NCI-H774 (cell line): ENCODE measurements around the gene COL24A1.
"Not testable (repeated sequence)": the region's sequence is repeated elsewhere in the genome, so short reads cannot be mapped to it uniquely, and the experiment has no call there.

Source experiments
- DNase-seq: peaks from one replicate; lab custom pipeline; 2025; lab: John Stamatoyannopoulos, UW

COL24A1 gene

GRCh38 chr1:85889870-85890269, 266.7 kb downstream of the COL24A1 start:
- DNase-seq = no peak

GRCh38 chr1:85888921-85889320, 267.7 kb downstream of the COL24A1 start:
- no peak for DNase-seq

GRCh38 chr1:85884372-85885035, 272.1 kb downstream of the COL24A1 start:
- no peak for DNase-seq

GRCh38 chr1:85867189-85867588, 289.4 kb downstream of the COL24A1 start:
- DNase-seq = no peak

- DNase-seq = no peak
These were observed 291.4 kb downstream of the COL24A1 start for GRCh38 chr1:85865213-85865612.

- DNase-seq = no peak
These were observed 291.8 kb downstream of the COL24A1 start for GRCh38 chr1:85864727-85865126.

- DNase-seq = not testable (repeated sequence)
These were observed 292.9 kb downstream of the COL24A1 start for GRCh38 chr1:85863639-85864038.

- no peak for DNase-seq
These were observed 294.1 kb downstream of the COL24A1 start for GRCh38 chr1:85862456-85862855.

GRCh38 chr1:85857991-85858390, 298.6 kb downstream of the COL24A1 start:
- DNase-seq = no peak

GRCh38 chr1:85850238-85850637, 306.3 kb downstream of the COL24A1 start:
- no peak for DNase-seq

GRCh38 chr1:85849660-85850059, 306.9 kb downstream of the COL24A1 start:
- DNase-seq = no peak

GRCh38 chr1:85847356-85847755, 309.2 kb downstream of the COL24A1 start:
- DNase-seq = no peak

GRCh38 chr1:85846706-85847105, 309.9 kb downstream of the COL24A1 start:
- DNase-seq = no peak

GRCh38 chr1:85839459-85839858, 317.1 kb downstream of the COL24A1 start:
- DNase-seq = no peak

- DNase-seq = no peak
These were observed 318.3 kb downstream of the COL24A1 start for GRCh38 chr1:85838238-85838637.

GRCh38 chr1:85836736-85837135, 319.8 kb downstream of the COL24A1 start:
- DNase-seq = no peak

GRCh38 chr1:85833165-85833564, 323.4 kb downstream of the COL24A1 start:
- not testable (repeated sequence) for DNase-seq

- DNase-seq = no peak
These were observed 325.7 kb downstream of the COL24A1 start for GRCh38 chr1:85830837-85831236.

- DNase-seq = no peak
These were observed 332.3 kb downstream of the COL24A1 start for GRCh38 chr1:85824066-85824840.

- no peak for DNase-seq
These were observed 333.9 kb downstream of the COL24A1 start for GRCh38 chr1:85822696-85823095.

- no peak for DNase-seq
These were observed 338.2 kb downstream of the COL24A1 start for GRCh38 chr1:85818371-85818770.

- no peak for DNase-seq
These were observed 340.0 kb downstream of the COL24A1 start for GRCh38 chr1:85816606-85817005.

- DNase-seq = no peak
These were observed 340.7 kb downstream of the COL24A1 start for GRCh38 chr1:85815906-85816305.
